Measurements from ENCODE around the gene PUM2.

The PUM2 gene

DNA sequence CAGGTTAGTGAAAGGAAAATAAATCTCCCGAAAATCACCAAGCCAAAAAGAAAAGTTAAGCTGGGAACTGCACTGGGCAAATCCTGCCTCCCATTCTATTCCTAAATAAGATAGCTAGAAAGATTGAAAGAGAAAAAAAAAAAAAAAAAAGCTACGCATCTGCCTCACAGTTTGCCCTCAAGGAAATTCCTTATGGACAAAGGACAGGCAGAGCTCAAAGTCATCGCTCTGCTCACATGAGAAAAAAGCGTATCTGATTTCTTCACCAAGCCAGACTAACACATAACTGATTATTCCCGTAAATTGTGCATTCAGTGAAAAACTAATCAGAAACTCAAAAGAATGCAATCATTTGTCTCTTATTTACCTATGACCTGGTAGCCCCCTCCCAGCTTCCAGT lies 50.0 kb downstream of the PUM2 start:
- TF ChIP-seq GATA3 (IDR thresholded peaks at IDR 0.05; ENCODE audit: low read depth, low read length) (no peak), GATA2 (IDR thresholded peaks at IDR 0.05; ENCODE audit: low read depth, low read length) (no peak)

DNA sequence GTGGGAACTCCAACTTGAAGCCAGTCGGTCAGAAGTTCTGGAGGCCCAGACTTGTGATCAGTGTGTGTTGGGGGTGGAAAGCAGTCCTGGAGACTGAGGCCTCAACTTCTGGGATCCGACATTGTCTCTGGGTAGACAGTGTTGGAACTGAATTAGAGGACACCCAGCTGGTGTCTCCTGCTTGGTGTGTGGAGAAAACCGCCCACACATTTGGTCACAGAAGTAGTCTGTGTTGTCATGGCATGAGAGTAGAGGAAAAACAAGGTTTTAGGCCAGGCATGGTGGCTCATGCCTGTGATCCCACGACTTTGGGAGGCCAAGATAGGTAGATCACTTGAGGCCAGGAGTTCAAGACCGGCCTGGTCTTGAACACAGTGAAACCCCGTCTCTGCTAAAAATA lies 51.5 kb downstream of the PUM2 start:
- no peak for TF ChIP-seq GATA3 (IDR thresholded peaks at IDR 0.05; ENCODE audit: low read depth, low read length)
- no peak for TF ChIP-seq GATA2 (IDR thresholded peaks at IDR 0.05; ENCODE audit: low read depth, low read length)

GRCh38 chr2:20294231-20294630 lies 56.4 kb downstream of the PUM2 start:
- TF ChIP-seq GATA3 (IDR thresholded peaks at IDR 0.05; ENCODE audit: low read depth, low read length), result no peak
- TF ChIP-seq GATA2 (IDR thresholded peaks at IDR 0.05; ENCODE audit: low read depth, low read length), result no peak

- no peak for TF ChIP-seq GATA3 (IDR thresholded peaks at IDR 0.05; ENCODE audit: low read depth, low read length)
Measured at GRCh38 chr2:20292984-20293383, 57.7 kb downstream of the PUM2 start.

DNA sequence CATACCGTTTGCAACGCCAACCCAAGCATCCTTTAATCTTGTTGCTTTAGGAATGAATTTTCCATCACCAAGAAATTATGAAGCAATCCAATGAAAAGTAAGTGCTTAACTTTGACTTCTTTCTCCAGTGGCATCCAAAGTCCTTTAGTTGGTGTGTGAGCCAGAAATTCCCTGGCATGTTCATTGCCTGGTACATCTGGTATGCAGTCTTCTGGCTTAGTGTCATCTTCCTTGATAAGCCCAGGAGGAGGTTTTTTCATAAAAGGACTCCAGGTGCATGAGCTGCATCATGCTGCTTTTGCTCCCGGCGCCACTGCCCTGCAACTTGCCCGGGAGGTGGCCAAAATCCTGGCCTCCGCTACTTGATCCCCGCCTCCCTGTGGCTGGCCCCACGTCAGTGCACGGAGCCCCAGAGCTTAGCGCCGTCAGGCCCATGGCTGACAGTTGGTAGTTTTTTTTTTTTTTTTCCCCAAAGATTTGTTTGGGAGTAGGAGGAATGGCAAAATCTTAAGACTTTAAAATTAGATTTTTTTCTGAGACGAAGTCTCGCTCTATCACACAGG lies 58.7 kb downstream of the PUM2 start:
- no peak for TF ChIP-seq GATA2 (IDR thresholded peaks at IDR 0.05; ENCODE audit: low read depth, low read length)
- TF ChIP-seq GATA3 (IDR thresholded peaks at IDR 0.05; ENCODE audit: low read depth, low read length), result no peak

GRCh38 chr2:20291106-20291564 lies 59.5 kb downstream of the PUM2 start:
- no peak for TF ChIP-seq GATA3 (IDR thresholded peaks at IDR 0.05; ENCODE audit: low read depth, low read length)

DNA sequence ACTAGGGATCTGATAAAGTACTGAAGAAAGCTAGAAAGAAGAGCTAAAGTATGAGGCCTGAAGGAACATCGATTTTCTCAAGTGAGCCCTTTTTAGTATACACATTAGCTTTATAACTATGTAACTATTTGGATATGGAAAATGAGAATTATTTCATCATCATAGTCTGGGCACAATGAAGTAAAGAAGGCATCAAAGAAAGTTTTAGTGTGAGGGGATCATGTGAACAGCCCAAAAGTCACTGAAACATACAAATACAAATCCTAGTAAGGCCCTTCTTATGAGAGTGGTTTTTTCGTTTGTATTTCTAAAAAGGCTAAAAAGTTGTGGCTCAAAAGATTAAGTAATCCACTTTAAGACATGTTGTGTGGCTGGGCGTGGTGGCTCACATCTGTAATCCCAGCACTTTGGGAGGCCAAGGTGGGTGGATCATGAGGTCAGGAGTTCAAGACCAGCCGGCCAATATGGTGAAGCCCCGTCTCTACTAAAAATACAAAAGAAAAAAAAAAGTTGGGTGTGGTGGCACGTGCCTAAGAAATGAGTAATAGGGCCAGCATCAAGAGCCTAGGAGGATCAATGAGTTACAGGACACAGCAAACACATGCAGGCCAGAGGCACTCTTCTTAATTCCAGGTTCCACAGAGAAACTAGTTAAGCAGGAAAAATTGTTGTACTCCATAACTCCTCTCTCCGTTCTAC lies 61.9 kb downstream of the PUM2 start:
- no peak for TF ChIP-seq GATA2 (IDR thresholded peaks at IDR 0.05; ENCODE audit: low read depth, low read length)
- TF ChIP-seq GATA3 (IDR thresholded peaks at IDR 0.05; ENCODE audit: low read depth, low read length), result no peak

DNA sequence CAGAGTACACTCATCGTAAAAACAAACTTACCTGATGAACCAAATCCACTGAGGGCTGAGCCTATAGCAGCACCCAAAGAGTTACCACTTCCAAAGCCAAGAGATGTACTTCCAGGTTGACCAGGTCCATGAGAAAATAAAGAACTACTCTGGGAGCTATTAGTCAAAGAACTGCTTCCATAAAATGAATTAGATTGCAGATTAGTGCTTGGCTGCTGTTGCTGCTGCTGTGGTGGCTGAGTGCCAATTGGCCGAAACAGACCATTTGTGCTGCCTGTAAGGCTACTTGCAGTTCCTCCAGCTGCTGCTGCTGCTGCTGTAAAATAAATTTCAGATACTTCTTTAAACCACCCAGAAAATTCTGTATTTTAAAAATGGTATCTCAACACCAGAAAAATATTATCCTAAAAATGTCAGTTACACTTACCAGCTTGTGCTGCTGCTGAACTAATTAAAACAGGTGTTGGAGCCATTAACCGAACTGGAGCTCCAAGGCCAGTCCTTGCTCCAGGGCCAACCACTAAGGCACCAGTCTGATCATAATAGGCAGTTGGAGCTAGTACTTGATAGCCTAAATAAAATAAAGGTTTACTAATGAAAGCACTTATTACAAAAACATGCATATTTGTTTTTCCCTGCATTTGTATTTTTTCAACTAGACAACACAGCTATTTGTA lies 67.6 kb downstream of the PUM2 start:
- TF ChIP-seq GATA2 (IDR thresholded peaks at IDR 0.05; ENCODE audit: low read depth, low read length), result peak; percentile 95
- peak; percentile 81 for TF ChIP-seq GATA3 (IDR thresholded peaks at IDR 0.05; ENCODE audit: low read depth, low read length)

DNA sequence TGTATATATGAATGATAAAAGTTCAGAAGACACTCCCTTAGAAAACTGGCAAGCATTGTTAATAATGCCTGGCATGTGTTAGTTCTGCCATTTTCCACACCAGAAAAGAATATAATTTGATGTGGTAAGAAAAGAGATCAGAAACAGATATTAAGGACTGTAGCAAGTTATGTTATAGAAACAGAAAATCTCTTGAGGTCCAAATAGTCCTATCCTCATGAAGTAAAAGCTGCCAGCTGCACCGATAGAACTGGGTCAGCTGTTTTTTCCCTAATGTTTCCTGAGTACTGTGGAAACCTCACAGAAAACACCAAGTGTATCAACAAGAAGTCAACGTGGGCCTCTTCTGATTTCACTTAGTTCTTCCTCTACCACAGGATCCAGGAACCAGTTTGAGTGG lies 68.8 kb downstream of the PUM2 start:
- TF ChIP-seq GATA3 (IDR thresholded peaks at IDR 0.05; ENCODE audit: low read depth, low read length), result no peak
- TF ChIP-seq GATA2 (IDR thresholded peaks at IDR 0.05; ENCODE audit: low read depth, low read length), result no peak

DNA sequence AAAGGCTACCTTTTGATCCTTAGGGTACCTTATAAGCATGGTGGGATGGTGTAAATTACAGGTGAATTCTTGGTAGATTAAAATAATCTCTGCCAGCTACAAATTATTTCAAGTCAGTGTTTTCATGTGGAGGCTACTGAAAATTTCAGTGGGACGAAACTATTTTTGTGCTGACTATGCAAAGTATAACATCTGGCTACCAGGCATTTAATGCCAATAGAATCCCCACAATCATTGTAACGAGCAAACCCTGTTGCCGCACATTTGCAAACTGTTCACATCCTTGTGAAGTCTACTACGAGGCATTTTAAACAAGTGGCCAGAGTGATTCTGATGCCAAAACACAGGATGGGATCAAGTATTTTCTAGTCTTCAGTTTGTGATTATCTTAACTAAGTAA lies 77.6 kb downstream of the PUM2 start:
- no peak for TF ChIP-seq GATA2 (IDR thresholded peaks at IDR 0.05; ENCODE audit: low read depth, low read length)

GRCh38 chr2:20267529-20267928 lies 83.1 kb downstream of the PUM2 start:
- TF ChIP-seq GATA2 (IDR thresholded peaks at IDR 0.05; ENCODE audit: low read depth, low read length), result peak; percentile 32; the same call in 1 of the 2 replicates
- TF ChIP-seq GATA3 (IDR thresholded peaks at IDR 0.05; ENCODE audit: low read depth, low read length), result 0 out of 2 replicates have a peak, but pooled peaks have one; percentile 23

DNA sequence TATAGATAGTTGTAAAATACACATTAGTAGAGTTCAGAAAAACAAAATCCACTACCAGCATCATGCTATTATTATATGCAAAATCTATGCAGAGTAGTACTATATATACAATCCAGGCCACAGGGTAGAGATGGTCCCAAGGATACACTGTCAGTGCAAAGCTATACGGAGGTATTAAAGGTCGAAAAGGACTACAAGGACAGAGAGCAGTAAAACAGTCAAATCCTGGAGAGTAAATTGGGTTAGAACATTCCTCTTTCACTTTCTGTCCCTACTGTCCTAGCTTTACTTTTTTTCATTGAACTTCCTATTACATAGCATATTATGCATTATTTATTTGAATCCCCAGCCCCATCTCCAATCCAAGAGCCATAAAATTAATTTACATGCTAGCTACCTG lies 86.0 kb downstream of the PUM2 start:
- no peak for TF ChIP-seq GATA2 (IDR thresholded peaks at IDR 0.05; ENCODE audit: low read depth, low read length)
- no peak for TF ChIP-seq GATA3 (IDR thresholded peaks at IDR 0.05; ENCODE audit: low read depth, low read length)

DNA sequence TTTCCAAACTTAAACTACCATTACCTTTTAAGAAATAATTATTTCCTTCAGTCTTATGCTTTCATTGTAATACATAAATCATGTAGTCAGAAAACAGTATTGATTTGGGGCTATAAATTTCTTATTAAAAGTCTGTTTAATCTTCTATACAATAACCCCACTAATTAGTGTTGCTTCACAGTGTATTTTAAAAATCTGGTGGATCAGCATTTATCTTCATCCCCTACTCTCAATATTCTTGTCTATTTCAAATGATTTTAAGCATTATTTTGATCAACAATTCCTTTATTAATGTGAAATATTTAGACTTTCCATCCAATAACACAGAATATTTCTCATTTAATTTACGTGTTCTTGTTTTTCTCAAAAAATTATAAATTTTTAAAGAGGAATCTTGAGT lies 93.2 kb downstream of the PUM2 start:
- no peak for TF ChIP-seq GATA2 (IDR thresholded peaks at IDR 0.05; ENCODE audit: low read depth, low read length)
- no peak for TF ChIP-seq GATA3 (IDR thresholded peaks at IDR 0.05; ENCODE audit: low read depth, low read length)

DNA sequence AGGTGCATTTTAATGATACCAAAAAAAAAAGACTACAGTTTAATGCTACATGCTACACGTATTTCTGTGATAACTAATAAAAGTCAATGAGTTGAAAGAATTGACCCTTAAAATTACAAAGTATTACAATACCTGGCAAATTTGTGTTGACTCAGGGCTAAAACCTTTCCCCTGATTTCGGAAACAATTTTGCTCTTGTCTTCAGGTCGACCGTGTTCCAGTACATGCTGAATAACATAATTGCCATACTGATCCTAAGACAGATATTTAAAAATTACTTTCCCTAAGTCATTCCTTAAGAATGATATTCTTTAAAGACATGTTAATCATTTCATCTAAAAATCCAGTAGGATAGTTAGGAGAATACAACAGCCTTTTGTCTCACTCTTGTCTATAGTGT lies 95.9 kb downstream of the PUM2 start:
- TF ChIP-seq GATA2 (IDR thresholded peaks at IDR 0.05; ENCODE audit: low read depth, low read length) (no peak), GATA3 (IDR thresholded peaks at IDR 0.05; ENCODE audit: low read depth, low read length) (no peak)

GRCh38 chr2:20250436-20250835 lies 100.2 kb downstream of the PUM2 start:
- TF ChIP-seq GATA3 (IDR thresholded peaks at IDR 0.05; ENCODE audit: low read depth, low read length) (no peak), GATA2 (IDR thresholded peaks at IDR 0.05; ENCODE audit: low read depth, low read length) (no peak)
